Parathyroid adenoma (tissue), 2 donors: ENCODE measurements around the gene SHE.

Experiments used
- H2AFZ ChIP-seq: fragments of 300-600 bp; sonication (generic); one replicate; pipeline ENCODE4 v1.7.0; 2017; ENCODE audit warnings: antibody characterized with exemption, mild to moderate bottlenecking
- H3K27ac ChIP-seq: fragments of 300-600 bp; sonication (generic); one replicate; pipeline ENCODE4 v1.7.0; 2017
- H3K27me3 ChIP-seq: fragments of 300-600 bp; sonication (generic); one replicate; pipeline ENCODE4 v1.7.0; 2017; ENCODE audit warnings: low read length; ENCODE audit not compliant: control insufficient read depth, insufficient read depth
- H3K36me3 ChIP-seq: fragments of 300-600 bp; sonication (generic); one replicate; pipeline ENCODE4 v1.7.0; 2017; ENCODE audit warnings: low read length; ENCODE audit not compliant: control insufficient read depth, insufficient read depth
- H3K4me1 ChIP-seq: fragments of 300-600 bp; sonication (generic); one replicate; pipeline ENCODE4 v1.7.0; 2017; ENCODE audit warnings: control low read depth
- H3K4me2 ChIP-seq: fragments of 300-600 bp; sonication (generic); one replicate; pipeline ENCODE4 v1.7.0; 2017; ENCODE audit warnings: low read length
- H3K4me3 ChIP-seq: fragments of 300-600 bp; sonication (generic); one replicate; pipeline ENCODE4 v1.7.0; 2017; ENCODE audit warnings: low read depth, low read length
- H3K79me2 ChIP-seq: fragments of 300-600 bp; sonication (generic); one replicate; pipeline ENCODE4 v1.7.0; 2017; ENCODE audit warnings: control low read depth
- H3K9ac ChIP-seq: fragments of 300-600 bp; sonication (generic); one replicate; pipeline ENCODE4 v1.7.0; 2017; ENCODE audit warnings: mild to moderate bottlenecking
- H3K9me3 ChIP-seq: fragments of 300-600 bp; sonication (generic); one replicate; pipeline ENCODE4 v1.7.0; 2017; ENCODE audit warnings: low read length; ENCODE audit not compliant: control insufficient read depth
- CTCF ChIP-seq: fragments of 300-600 bp; sonication (generic); IDR thresholded peaks from one replicate; pipeline ENCODE4 v1.7.0; 2017; ENCODE audit warnings: antibody characterized with exemption, mild to moderate bottlenecking
- donor health status: primary hyperparathyroidism.

Gene SHE

GRCh38 chr1:154435599-154436200 lies 66.5 kb downstream of the SHE start:
- TF ChIP-seq CTCF = no peak
- Histone ChIP-seq H2AFZ (no peak overlapping the region), H3K36me3 (no peaks in the 10 kb centered on the region), H3K4me3 (no peak overlapping the region), H3K27ac (no peak overlapping the region), H3K4me2 (no peak overlapping the region), H3K9ac (no peak overlapping the region), H3K9me3 (no peaks in the 10 kb centered on the region), H3K27me3 (no peaks in the 10 kb centered on the region), H3K79me2 (no peaks in the 10 kb centered on the region), H3K4me1 (no peaks in the 10 kb centered on the region)

GRCh38 chr1:154434346-154435085 lies 67.7 kb downstream of the SHE start:
- Histone ChIP-seq H3K4me2 (no peak overlapping the region), H3K36me3 (no peaks in the 10 kb centered on the region), H2AFZ (no peak overlapping the region), H3K9ac (no peak overlapping the region), H3K79me2 (no peaks in the 10 kb centered on the region), H3K4me1 (no peaks in the 10 kb centered on the region), H3K27ac (no peak overlapping the region), H3K27me3 (no peaks in the 10 kb centered on the region), H3K9me3 (no peaks in the 10 kb centered on the region), H3K4me3 (no peak overlapping the region)
- no peak for TF ChIP-seq CTCF

- no peak overlapping the region for H3K4me3 ChIP-seq
- no peak overlapping the region for H3K9ac ChIP-seq
- TF ChIP-seq CTCF = no peak
- no peak overlapping the region for H3K27ac ChIP-seq
- no peak overlapping the region for H3K4me2 ChIP-seq
- H2AFZ ChIP-seq = no peak overlapping the region
- no peaks in the 10 kb centered on the region for H3K27me3 ChIP-seq
- no peaks in the 10 kb centered on the region for H3K36me3 ChIP-seq
- H3K79me2 ChIP-seq = no peaks in the 10 kb centered on the region
- no peaks in the 10 kb centered on the region for H3K4me1 ChIP-seq
- H3K9me3 ChIP-seq = no peaks in the 10 kb centered on the region
These were observed 68.9 kb downstream of the SHE start for GRCh38 chr1:154433161-154433764.

GRCh38 chr1:154431586-154432373 lies 70.4 kb downstream of the SHE start:
- H3K36me3 ChIP-seq = no peaks in the 10 kb centered on the region
- no peak overlapping the region for H3K9ac ChIP-seq

More at GRCh38 chr1:154431586-154432373, 70.4 kb downstream of the SHE start:
- H3K4me1 ChIP-seq = no peaks in the 10 kb centered on the region
- no peaks in the 10 kb centered on the region for H3K9me3 ChIP-seq
- H3K27me3 ChIP-seq = no peaks in the 10 kb centered on the region
- H3K27ac ChIP-seq = no peak overlapping the region
- no peaks in the 10 kb centered on the region for H3K79me2 ChIP-seq
- H3K4me3 ChIP-seq = no peak overlapping the region
- no peak overlapping the region for H3K4me2 ChIP-seq
- no peak overlapping the region for H2AFZ ChIP-seq
- no peak for TF ChIP-seq CTCF
